Stimulated activated CD8-positive, alpha-beta memory T cell treated with anti-CD3 and anti-CD28 coated beads, Interleukin-2, amount 100 ng/mL, for 48 hours (primary cell): ENCODE data around the gene DNHD1.

Source experiments
- DNase-seq, 2 donors: peaks; one replicate each; pipeline ENCODE4 v3.0.0-alpha.2; 2020; ENCODE audit warnings: low read depth in 2 of 2

The DNHD1 gene

DNA sequence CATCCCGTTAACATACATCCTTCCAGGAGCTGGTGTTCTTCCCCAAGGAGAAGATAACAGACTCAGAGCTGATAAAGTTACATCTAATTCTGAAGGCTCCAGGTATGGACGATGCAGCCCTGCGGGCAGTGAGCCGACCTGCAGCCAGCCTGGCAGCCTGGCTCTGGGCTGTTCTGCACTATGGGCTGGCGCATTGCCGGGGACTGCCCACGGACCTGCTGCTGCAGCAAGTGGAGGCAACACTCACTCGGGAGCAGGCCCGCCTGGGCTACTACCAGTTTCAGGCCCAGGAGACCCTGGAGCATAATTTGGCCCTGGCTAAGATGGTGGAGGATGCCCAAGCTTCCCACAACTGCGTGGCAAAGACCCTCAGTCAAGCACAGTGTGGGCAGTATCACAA lies 66.6 kb downstream of the DNHD1 start:
- no peak for DNase-seq

- DNase-seq: no peak
Measured at GRCh38 chr11:6565325-6565724, 68.2 kb downstream of the DNHD1 start.

DNA sequence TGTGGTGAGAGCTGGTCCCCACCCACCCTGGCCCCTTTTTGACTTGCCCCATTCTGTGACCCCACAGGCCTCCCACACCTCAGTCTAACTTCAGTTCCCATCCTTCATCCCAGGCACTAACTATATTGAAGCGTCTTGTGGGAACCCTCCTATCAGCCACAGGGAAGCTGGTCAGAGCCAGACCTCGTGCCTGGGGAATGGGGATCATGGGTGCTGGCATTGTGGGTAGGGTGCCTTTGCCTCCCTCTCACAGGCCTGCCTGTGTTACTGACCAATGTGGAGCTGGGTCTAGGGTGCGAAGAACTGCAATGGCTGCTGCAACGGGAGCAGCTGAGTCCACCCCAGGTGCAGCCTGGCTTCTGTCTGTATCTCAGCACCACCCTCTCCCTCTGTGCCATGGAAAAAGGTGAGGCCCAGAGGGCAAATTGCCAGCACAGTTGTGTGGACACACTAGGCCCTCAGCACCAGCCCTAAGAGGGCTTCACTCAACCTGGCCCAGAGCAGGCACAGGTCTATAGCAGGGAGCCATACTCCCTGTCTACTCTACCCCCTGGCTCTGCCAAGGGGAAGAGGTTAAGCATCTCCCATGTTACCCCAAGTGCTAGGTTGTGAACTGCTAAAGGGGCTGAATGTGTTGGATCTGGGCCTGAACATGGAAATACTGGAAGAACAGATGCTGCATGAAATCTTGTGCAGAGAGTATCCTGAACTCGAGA lies 69.1 kb downstream of the DNHD1 start:
- DNase-seq: no peak

GRCh38 chr11:6566704-6567370 lies 69.8 kb downstream of the DNHD1 start:
- DNase-seq: no peak

GRCh38 chr11:6567371-6567745 lies 70.3 kb downstream of the DNHD1 start:
- DNase-seq: no peak

- no peak for DNase-seq
Measured at GRCh38 chr11:6568191-6568918, 71.3 kb downstream of the DNHD1 start.

DNA sequence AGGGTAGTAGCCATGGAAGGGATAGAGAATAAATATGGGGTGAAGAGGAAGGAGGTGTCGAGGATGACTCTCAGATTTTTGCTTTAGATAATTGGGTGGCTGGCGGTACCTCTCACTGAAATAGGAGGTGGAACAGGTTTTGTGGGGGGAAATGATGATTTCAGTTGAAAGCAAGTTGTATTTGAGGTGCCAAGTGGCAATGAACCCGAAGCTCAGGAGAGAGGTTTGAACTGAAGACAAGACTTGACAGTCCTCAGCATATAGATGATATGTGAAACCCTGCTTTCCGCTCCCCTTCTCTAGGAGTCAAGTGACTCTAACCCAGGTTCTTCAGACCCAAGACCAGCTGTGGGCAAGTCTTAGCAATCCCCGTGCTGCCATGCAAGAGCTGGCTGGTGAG lies 72.6 kb downstream of the DNHD1 start:
- no peak for DNase-seq

GRCh38 chr11:6570691-6571427 lies 73.8 kb downstream of the DNHD1 start:
- no peak for DNase-seq

DNA sequence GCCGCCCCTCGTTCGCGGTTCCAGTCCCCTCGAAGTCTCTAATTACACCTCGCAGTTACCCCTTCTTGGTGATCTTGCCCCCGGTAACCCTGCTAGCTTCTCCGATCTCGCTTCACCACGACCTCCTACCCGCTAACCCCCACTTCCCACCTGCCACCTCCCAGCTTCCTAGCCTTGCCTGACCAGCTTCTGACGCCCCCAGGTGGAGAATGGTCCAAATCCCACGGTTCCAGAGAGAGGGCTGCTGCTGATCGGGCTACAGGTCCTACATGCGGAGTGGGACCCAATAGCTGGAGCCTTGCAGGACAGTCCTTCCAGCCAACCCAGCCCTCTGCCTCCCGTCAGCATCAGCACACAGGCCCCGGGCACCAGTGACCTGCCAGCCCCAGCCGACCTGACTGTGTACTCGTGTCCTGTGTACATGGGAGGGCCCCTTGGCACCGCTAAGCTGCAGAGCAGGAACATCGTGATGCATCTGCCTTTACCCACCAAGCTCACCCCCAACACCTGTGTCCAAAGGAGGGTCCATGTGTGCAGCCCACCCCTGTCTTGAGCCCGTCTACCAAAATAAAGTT lies 74.4 kb downstream of the DNHD1 start:
- DNase-seq: no peak

- no peak for DNase-seq
Measured at GRCh38 chr11:6572215-6572614, 75.1 kb downstream of the DNHD1 start.

DNA sequence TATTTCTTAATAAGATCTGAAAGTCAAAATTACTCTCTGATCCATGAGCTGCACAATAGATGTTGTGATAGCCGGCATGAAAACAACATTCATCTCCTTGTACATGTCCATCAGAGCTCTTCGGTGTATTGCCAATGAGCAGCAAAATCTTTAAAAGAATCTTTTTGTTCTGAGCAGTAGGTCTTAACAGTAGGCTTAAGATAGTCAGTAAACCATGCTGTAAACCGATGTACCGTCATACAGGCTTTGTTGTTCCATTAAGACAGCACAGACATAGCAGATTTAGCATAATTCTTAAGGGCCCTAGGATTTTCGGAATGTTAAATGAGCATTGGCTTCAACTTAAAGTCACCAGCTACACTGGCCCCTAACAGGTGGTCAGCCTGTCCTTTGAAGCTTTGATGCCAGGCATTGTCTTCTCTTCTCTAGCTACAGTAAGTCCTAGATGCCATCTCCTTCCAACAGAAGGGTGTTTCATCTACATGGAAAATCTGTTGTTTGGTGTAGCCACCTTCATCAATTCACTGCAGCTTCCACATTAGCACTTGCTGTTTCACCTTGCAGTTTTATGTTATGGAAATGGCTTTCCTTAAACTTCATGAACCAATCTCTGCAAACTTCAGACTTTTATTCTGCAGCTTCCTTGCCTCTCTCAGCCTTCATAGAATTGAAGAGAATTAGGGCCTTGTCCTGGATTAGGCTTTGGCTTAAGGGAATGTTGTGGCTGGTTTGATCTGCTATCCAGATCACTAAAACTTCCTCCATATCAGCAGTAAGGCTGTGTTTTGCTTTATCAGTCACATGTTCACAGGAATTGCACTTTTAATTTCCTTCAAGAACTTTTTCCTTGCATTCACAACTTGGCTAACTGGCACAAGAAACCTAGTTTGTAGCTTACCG lies 78.0 kb downstream of the DNHD1 start:
- DNase-seq: no peak

DNA sequence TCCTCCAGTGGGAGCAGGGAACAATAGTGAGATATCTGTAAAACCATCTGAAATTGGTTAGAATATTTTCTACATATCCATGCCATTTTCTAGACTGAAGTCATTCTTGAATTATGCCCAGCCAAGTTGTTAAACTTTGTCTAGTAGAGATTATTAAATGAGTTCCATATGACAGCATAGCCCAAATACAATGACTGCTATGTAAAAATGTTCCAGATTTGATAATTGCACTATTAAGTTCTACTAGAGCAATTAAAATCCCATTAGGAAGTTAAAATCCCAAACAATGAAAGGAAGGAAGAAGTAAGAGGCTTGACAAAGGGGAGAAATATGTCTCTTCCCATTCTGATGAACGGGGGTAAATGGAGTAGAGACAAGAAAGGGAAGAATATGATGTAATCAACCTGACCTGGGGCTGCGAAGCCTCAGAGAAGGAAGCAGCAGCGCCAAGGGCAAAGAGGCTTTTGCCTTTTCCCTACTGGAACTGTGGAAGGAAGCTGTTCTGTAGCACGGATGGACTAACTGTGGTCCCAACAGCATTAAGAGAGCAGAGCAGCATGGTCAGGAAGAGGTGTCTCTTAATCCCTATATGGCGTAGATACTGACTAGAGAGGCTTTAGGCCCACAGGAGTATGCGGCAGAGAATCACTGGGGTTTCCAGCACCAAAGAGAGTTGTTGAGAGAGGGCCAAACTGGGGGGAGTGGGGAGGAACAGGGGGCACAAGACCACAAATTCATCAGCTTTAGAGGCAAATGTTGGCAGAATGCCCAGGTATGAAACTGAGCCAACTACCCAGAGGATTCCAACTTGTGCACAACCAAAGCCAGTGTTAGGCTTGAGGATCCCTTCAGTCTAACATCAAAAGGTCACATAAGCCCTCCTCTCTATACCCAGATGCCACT lies 79.6 kb downstream of the DNHD1 start:
- DNase-seq: no peak

DNA sequence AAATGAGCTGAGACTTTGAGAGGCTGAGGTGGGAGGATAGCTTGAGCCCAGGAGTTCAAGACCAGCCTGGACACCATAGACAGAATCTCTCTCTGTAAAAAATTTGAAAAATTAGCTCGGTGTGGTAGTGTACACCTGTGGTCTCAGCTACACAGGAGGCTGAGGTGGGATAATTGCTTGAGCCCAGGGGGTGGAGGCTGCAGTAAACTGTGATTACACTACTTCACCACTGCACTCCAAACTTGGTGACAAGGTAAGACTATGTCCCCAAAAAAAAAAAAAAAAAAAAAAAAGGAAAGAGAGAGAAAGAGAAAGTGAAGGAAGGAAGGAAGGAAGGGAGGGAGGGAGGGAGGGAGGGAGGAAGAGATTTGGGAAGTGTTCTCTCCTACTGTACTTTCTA lies 81.1 kb downstream of the DNHD1 start:
- DNase-seq: no peak

DNA sequence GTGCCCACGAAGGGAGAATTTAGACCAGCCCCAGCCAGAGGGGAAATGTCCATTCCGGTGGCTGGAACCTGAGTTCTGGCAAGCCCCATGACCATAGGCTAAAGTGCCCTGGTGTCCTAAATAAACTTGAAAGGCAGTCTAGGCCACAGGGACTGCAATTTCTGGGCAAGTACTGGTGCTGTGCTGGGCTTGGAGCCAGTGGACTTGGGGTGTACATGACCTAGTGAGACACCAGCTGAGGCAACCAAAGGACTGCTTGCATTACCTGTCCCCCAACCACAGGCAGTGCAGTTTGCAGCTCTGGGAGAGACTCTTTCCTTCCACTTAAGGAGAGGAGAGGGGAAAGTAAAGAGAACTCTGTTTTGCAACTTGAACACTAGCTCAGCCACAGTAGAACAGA lies 82.6 kb downstream of the DNHD1 start:
- no peak for DNase-seq

DNA sequence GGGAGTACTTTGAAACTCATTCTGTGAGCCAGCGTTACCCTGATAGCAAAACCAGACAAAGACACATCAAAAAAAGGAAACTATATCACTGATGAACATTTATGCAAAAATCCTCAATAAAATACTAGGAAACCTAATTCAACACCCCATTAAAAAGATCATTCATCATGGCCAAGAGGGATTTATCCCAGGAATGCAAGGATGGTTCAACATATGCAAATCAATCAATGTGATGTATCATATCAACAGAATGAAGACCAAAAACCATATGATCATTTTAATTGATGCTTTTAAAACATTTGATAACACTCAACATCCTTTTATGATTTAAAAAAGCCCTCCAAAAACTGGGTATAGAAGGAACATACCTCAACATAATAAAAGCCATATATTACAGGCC lies 86.5 kb downstream of the DNHD1 start:
- DNase-seq: no peak

- DNase-seq: no peak
Measured at GRCh38 chr11:6584528-6584927, 87.4 kb downstream of the DNHD1 start.

- DNase-seq: no peak
Measured at GRCh38 chr11:6586434-6587359, 89.6 kb downstream of the DNHD1 start.

DNA sequence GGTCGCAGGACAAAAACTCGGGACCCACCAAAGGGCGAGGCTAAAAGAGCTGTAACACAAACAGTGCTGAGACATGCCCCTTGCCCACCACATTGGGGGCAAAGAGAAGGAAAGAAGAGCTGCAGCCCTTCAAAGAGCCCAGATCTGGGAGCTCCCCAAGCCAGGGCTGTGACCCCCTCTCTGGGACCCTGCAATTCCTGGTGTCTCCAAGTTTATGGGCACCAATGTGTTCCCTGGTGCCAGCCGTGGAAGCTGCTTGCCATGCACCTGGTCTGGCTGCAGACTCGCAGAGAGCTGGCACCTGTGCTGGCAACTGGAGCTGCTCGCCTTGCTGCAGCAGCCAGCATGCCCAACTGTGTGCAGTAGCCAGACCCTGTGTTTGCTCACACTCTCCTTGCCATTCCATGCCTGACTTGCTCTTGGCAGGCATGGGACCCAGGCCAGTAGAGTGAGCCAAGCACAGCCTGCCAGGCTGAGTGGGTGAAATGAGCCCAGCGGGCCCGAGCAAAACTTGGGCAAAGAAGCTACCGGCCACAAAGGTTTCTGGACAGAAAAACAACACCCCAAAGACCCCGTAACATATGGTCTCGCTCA lies 90.4 kb downstream of the DNHD1 start:
- no peak for DNase-seq
